ENCODE measurements around the gene SCRN1.
"Not testable (repeated sequence)": the region's sequence is repeated elsewhere in the genome, so short reads cannot be mapped to it uniquely, and the experiment has no call there.

Gene SCRN1

DNA sequence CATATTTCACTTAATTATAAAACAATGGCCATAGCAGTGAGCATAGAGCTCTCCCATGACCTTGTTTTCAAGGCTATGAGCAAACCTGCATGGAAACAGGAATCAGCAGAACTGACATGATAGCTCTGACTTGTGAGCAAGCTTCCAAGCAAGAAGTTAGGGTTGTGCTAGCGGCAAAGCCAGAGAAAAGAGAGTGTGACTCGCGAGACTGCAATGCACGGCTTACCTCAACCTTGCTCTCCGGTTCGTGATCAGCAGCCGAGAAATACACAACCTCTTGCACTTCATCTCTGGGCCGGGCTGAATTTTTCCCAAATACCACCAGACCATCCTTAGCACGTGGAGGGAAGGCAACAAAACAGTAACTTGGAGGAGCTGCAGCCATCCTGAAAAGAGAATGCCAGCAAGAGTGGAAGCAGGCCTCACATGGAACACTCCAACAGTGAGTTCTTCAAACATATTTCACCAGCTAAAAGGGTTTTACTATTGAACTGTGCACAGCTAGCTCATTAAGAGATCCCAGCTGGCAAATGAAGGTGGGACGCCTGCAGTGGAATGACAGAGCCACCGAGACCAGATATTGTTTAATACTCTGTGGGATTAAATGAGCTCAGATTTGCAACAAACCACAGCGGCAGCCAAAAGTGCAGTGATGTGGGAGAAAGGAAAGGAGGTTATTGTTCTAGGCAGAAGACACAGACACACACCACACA, 20.8 kb downstream of the SCRN1 start:
- peaks cover 58% of the 10 kb centered on the region for H3K79me2 ChIP-seq (ENCODE audit: control insufficient read depth, insufficient read depth, low read length, unreplicated experiment)
- no peak overlapping the region for H2AFZ ChIP-seq (ENCODE audit: low read length, unreplicated experiment)
- no peak overlapping the region for H3K27ac ChIP-seq (ENCODE audit: low read depth, low read length)
- H3K36me3 ChIP-seq (ENCODE audit: insufficient read depth, low read length): peaks cover 15% of the 10 kb centered on the region
- no peaks in the 10 kb centered on the region for H3K27me3 ChIP-seq (ENCODE audit: insufficient read depth, low read length)
- H3K4me3 ChIP-seq (ENCODE audit: low read depth, low read length): no peak overlapping the region
- H3K4me1 ChIP-seq (ENCODE audit: control insufficient read depth, insufficient read depth, low read length, unreplicated experiment): peaks cover 8% of the 10 kb centered on the region

DNA sequence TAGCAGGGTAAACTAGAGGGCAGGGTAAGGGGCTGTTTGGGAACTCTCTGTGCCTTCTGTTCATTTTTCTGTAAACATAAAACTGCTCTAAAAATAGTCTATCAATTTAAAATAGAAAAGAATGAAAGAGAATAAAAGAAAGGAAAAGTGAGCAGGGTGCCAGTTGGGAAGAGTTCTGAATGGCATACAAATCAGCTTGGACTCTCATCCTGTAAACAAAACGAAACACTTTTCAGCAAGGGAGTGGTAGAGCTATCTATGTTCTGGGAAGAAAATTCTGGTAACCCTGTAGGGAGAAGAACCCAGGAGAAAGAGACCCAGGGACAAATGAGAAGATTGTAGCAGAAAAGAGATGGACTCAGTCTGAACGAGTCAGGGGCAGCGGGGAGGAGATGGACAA, 24.6 kb downstream of the SCRN1 start:
- Histone ChIP-seq H2AFZ (ENCODE audit: low read length, unreplicated experiment) (no peak overlapping the region), H3K27ac (ENCODE audit: low read depth, low read length) (no peak overlapping the region), H3K4me1 (ENCODE audit: control insufficient read depth, insufficient read depth, low read length, unreplicated experiment) (peaks cover 1% of the 10 kb centered on the region), H3K79me2 (ENCODE audit: control insufficient read depth, insufficient read depth, low read length, unreplicated experiment) (peaks cover 23% of the 10 kb centered on the region), H3K27me3 (ENCODE audit: insufficient read depth, low read length) (no peaks in the 10 kb centered on the region), H3K4me3 (ENCODE audit: low read depth, low read length) (no peak overlapping the region), H3K36me3 (ENCODE audit: insufficient read depth, low read length) (peaks cover 20% of the 10 kb centered on the region)

DNA sequence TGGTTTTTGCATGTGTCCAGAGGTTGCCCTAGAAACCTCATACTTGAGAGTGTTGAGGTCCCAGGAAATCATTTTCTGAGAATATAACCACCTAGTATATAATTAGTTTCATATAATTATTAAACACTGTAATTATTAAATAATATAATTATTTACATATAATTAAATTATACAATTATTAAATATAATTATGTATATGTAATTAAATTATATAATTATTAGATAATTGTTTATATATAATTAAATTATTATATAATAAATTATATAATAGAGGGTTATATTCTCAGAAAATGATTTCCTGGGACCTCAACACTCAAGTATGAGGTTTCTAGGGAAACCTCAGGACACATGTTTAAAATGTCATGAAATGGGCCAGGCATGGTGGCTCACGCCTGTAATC, 27.6 kb downstream of the SCRN1 start:
- H3K36me3 ChIP-seq (ENCODE audit: insufficient read depth, low read length): peaks cover 12% of the 10 kb centered on the region
- H2AFZ ChIP-seq (ENCODE audit: low read length, unreplicated experiment): no peak overlapping the region
- no peak overlapping the region for H3K4me3 ChIP-seq (ENCODE audit: low read depth, low read length)
- peaks cover 6% of the 10 kb centered on the region for H3K79me2 ChIP-seq (ENCODE audit: control insufficient read depth, insufficient read depth, low read length, unreplicated experiment)
- H3K27ac ChIP-seq (ENCODE audit: low read depth, low read length): no peak overlapping the region
- no peaks in the 10 kb centered on the region for H3K4me1 ChIP-seq (ENCODE audit: control insufficient read depth, insufficient read depth, low read length, unreplicated experiment)
- H3K27me3 ChIP-seq (ENCODE audit: insufficient read depth, low read length): no peaks in the 10 kb centered on the region

DNA sequence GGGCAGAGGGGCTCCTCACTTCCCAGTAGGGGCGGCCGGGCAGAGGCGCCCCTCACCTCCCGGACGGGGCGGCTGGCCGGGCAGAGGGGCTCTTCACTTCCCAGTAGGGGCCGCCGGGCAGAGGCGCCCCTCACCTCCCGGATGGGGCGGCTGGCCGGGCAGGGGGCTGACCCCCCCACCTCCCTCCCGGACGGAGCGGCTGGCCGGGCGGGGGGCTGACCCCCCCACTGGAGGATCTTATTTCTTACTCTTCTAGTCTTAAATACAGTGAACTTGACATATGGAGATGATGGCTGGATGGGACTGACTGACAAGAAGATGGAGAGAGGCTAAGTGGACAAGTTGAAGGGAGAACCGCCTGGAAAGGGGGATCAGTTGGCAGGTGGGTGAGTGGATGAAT, 28.0 kb downstream of the SCRN1 start:
- not testable (repeated sequence) for H2AFZ ChIP-seq (ENCODE audit: low read length, unreplicated experiment); H3K4me1 ChIP-seq (ENCODE audit: control insufficient read depth, insufficient read depth, low read length, unreplicated experiment); H3K27me3 ChIP-seq (ENCODE audit: insufficient read depth, low read length); H3K79me2 ChIP-seq (ENCODE audit: control insufficient read depth, insufficient read depth, low read length, unreplicated experiment); H3K4me3 ChIP-seq (ENCODE audit: low read depth, low read length); H3K27ac ChIP-seq (ENCODE audit: low read depth, low read length)
- peaks cover 11% of the 10 kb centered on the region for H3K36me3 ChIP-seq (ENCODE audit: insufficient read depth, low read length)

DNA sequence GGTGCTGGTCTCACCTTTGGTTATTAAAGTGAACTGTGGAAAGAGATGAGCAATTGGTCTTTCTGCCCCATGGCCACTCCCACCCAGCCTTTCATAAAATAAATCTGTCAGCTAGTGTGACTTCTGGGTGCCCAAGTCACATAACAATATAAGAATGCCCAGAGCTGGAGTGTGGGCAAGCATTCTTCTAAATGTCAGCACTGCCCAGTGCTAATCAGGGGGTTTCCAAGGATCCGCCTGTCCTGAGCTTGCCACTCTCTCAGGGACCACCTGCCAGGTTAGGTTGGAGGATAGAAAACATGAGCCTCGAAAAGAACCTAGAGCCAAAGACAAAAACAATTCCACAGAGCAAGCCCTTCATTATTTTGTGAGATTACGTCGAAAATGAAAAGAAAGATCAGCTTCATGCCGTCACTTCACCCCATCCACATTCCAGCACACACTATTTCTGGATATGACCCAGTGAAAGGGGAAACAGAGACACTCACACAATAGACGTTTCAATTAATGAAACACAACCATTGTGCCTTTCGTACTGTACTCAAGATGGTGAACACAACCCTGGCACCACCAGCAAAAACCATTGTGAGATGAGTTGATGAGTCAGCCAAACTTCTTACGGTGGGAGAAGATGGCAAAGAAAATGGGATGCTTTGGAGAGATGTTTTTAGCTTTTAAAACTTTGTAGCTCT, 30.8 kb downstream of the SCRN1 start:
- no peak overlapping the region for H3K27ac ChIP-seq (ENCODE audit: low read depth, low read length)
- H3K36me3 ChIP-seq (ENCODE audit: insufficient read depth, low read length): peaks cover 11% of the 10 kb centered on the region
- H3K4me1 ChIP-seq (ENCODE audit: control insufficient read depth, insufficient read depth, low read length, unreplicated experiment): no peaks in the 10 kb centered on the region
- H3K79me2 ChIP-seq (ENCODE audit: control insufficient read depth, insufficient read depth, low read length, unreplicated experiment): peaks cover 6% of the 10 kb centered on the region
- H2AFZ ChIP-seq (ENCODE audit: low read length, unreplicated experiment): no peak overlapping the region
- no peaks in the 10 kb centered on the region for H3K27me3 ChIP-seq (ENCODE audit: insufficient read depth, low read length)
- H3K4me3 ChIP-seq (ENCODE audit: low read depth, low read length): no peak overlapping the region

DNA sequence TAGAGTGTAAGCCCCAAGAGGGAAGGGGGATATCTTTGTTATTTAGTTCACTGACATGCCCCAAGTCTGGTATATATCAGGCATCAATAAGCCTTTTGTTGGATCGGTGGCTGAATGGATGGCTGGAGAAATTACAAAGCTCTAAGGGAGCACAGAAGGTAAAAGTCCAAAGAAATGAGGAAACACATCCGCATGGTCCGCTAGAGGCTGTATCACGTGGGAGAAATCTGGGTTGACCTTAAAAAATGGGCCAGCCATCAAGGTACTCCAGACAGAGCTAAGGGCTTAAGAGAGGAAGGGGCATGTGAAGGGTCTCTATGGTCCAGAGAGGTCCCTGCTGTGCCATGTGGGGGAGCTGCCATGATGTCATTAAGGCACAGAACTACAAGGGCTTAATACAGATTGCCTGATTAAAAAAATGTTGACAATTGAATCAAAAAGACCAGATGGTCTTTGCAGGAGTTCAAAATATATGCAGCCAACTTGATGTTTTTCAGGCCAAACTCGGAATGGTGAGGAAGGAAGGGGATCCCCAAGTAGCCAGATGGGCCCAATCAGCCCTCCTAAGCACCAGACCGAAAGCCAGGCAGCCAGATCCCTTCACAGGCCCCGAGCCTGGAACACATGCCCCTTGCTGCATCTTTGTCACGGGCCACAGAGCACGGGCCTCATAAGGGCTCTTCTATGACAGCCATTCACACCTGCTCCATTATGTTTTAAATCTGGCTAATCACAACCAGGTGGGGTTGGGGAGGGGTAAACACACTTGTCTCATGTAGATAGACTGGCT, 31.9 kb downstream of the SCRN1 start:
- Histone ChIP-seq H3K36me3 (ENCODE audit: insufficient read depth, low read length) (peaks cover 13% of the 10 kb centered on the region), H3K27me3 (ENCODE audit: insufficient read depth, low read length) (no peaks in the 10 kb centered on the region), H3K4me3 (ENCODE audit: low read depth, low read length) (no peak overlapping the region), H2AFZ (ENCODE audit: low read length, unreplicated experiment) (no peak overlapping the region), H3K27ac (ENCODE audit: low read depth, low read length) (no peak overlapping the region), H3K4me1 (ENCODE audit: control insufficient read depth, insufficient read depth, low read length, unreplicated experiment) (no peaks in the 10 kb centered on the region), H3K79me2 (ENCODE audit: control insufficient read depth, insufficient read depth, low read length, unreplicated experiment) (peaks cover 4% of the 10 kb centered on the region)

DNA sequence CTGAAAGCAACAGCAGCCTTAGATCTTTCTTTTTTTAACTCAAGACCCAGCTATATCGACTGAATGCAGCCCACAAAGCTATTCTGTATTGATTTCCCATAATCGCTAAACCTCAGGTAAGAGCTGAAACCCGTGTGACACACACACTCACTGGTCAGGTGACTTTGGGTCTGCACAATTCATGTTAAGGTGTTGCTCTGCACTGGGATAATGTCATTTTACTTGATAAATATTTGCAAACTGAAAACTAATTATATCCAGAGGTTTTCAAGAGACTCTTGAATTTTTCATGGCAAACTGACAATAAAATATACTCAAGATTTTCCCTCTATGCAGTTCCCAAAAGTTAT, 33.1 kb downstream of the SCRN1 start:
- no peaks in the 10 kb centered on the region for H3K4me1 ChIP-seq (ENCODE audit: control insufficient read depth, insufficient read depth, low read length, unreplicated experiment)
- H3K79me2 ChIP-seq (ENCODE audit: control insufficient read depth, insufficient read depth, low read length, unreplicated experiment): peaks cover 3% of the 10 kb centered on the region
- H3K27ac ChIP-seq (ENCODE audit: low read depth, low read length): no peak overlapping the region
- no peaks in the 10 kb centered on the region for H3K27me3 ChIP-seq (ENCODE audit: insufficient read depth, low read length)
- H3K36me3 ChIP-seq (ENCODE audit: insufficient read depth, low read length): peaks cover 23% of the 10 kb centered on the region
- no peak overlapping the region for H3K4me3 ChIP-seq (ENCODE audit: low read depth, low read length)
- no peak overlapping the region for H2AFZ ChIP-seq (ENCODE audit: low read length, unreplicated experiment)

DNA sequence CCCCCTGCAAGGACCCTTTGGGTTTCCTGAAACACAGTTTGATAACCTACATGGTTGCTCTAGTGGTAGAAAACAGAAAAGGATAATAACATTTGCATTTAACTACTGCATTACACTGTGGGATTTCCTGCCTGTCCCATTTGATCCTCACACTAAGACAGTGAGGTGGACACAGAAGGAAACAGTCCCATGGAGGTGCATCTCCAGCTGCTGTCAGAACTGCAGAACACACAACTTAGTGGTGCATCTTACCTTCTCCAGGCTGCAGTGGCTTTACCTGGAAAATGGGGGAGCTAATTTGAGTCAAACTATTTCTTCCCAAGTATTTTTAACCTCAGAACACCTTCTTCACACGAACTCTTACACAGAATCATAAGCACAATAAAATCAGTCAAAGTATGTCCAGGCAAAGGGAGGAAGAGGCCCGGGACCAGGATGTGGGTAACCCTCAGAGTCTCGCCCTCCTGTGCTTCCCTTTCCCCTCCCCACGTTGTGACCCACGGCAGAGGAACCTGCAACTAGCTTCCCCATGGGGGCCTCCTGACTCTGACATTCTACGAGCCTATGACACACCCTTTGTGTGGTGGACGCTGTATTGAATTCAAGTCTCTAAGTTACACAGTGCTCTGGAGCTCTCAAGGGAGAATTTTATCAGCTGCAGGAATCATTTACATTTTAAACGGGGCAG, 33.7 kb downstream of the SCRN1 start:
- Histone ChIP-seq H3K4me1 (ENCODE audit: control insufficient read depth, insufficient read depth, low read length, unreplicated experiment) (no peaks in the 10 kb centered on the region), H3K79me2 (ENCODE audit: control insufficient read depth, insufficient read depth, low read length, unreplicated experiment) (peaks cover 3% of the 10 kb centered on the region), H3K36me3 (ENCODE audit: insufficient read depth, low read length) (peaks cover 28% of the 10 kb centered on the region), H3K27ac (ENCODE audit: low read depth, low read length) (no peak overlapping the region), H2AFZ (ENCODE audit: low read length, unreplicated experiment) (no peak overlapping the region), H3K4me3 (ENCODE audit: low read depth, low read length) (no peak overlapping the region), H3K27me3 (ENCODE audit: insufficient read depth, low read length) (no peaks in the 10 kb centered on the region)

DNA sequence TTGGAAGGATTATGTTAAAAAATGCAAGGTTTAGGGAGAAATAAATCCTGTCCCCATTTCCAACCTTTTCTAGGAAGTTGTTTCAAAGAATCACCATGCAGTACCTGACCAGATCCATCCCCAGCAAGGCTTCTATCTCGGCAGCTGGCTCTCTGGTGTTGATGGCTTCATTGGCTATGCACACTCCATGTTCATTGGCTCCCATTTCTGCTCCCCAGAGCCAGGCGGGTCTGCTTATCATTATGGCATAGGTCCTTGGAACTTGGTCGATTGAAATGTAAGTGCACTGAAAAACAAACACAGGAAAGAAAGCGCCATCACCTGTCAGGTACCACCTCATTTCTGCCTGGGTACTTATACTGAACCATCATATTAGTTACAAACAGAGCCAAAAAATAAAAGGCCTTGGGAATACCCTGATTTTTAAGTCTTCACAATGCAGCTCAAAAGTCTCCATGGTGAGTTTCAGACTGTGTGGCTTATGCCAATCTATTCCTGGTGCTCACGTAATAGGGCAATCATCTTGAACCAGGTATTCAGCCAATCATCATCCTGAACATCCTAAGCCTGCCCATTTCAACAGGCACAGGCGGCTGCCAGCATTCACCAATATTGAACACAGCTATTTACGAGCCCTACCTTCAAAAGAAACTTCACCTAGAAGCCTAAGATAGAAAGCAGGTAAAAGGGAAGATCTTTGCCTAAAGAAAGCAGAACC, 34.4 kb downstream of the SCRN1 start:
- H3K4me1 ChIP-seq (ENCODE audit: control insufficient read depth, insufficient read depth, low read length, unreplicated experiment): no peaks in the 10 kb centered on the region

DNA sequence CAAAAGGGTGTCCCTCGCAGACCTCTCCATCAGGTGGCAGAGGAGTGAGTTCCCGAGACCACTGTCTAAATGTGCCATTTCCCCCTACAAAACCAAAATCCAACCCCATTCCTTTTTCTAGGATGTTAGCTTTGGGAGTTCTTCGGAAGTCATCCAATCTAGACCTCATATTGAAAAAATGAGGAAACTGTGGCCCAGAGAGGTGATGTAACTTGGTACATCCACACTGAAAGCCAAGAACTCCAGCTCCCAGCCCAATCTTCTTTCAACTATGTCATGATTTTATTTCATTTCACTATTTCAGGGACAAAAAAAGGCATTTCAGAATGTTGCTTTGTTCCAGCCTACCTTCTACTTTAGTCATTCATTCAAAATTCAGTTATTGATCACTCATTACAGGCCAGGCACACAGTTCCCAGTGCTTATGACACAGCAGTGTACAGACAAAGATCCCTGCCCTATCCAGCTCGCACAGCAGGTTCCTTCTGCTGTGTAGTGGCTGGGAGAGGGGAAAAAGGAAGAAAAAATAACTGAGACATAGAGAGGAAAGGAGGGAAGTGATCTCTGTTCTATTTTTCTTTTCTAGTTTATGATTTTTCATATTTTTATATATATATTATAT, 35.8 kb downstream of the SCRN1 start:
- H3K79me2 ChIP-seq (ENCODE audit: control insufficient read depth, insufficient read depth, low read length, unreplicated experiment): peaks cover 3% of the 10 kb centered on the region
- no peak overlapping the region for H3K27ac ChIP-seq (ENCODE audit: low read depth, low read length)
- peaks cover 36% of the 10 kb centered on the region for H3K36me3 ChIP-seq (ENCODE audit: insufficient read depth, low read length)
- no peak overlapping the region for H2AFZ ChIP-seq (ENCODE audit: low read length, unreplicated experiment)
- no peak overlapping the region for H3K4me3 ChIP-seq (ENCODE audit: low read depth, low read length)
- no peaks in the 10 kb centered on the region for H3K27me3 ChIP-seq (ENCODE audit: insufficient read depth, low read length)
- H3K4me1 ChIP-seq (ENCODE audit: control insufficient read depth, insufficient read depth, low read length, unreplicated experiment): no peaks in the 10 kb centered on the region

More for the DNA sequence above, 34.4 kb downstream of the SCRN1 start:
- Histone ChIP-seq H3K4me3 (ENCODE audit: low read depth, low read length) (no peak overlapping the region), H3K27ac (ENCODE audit: low read depth, low read length) (no peak overlapping the region), H3K27me3 (ENCODE audit: insufficient read depth, low read length) (no peaks in the 10 kb centered on the region), H3K36me3 (ENCODE audit: insufficient read depth, low read length) (peaks cover 35% of the 10 kb centered on the region), H3K79me2 (ENCODE audit: control insufficient read depth, insufficient read depth, low read length, unreplicated experiment) (peaks cover 3% of the 10 kb centered on the region), H2AFZ (ENCODE audit: low read length, unreplicated experiment) (no peak overlapping the region)
